ENCODE measurements around the gene TRIM33. TPM values are rescaled to one million over a fixed set of nuclear protein-coding genes. Genes with fewer than 3 reads are reported as not detected.

TRIM33 gene
- polyA plus RNA-seq, 1 of the 3 experiments (the other 2 are of a cell fraction) = 6.3 TPM

DNA sequence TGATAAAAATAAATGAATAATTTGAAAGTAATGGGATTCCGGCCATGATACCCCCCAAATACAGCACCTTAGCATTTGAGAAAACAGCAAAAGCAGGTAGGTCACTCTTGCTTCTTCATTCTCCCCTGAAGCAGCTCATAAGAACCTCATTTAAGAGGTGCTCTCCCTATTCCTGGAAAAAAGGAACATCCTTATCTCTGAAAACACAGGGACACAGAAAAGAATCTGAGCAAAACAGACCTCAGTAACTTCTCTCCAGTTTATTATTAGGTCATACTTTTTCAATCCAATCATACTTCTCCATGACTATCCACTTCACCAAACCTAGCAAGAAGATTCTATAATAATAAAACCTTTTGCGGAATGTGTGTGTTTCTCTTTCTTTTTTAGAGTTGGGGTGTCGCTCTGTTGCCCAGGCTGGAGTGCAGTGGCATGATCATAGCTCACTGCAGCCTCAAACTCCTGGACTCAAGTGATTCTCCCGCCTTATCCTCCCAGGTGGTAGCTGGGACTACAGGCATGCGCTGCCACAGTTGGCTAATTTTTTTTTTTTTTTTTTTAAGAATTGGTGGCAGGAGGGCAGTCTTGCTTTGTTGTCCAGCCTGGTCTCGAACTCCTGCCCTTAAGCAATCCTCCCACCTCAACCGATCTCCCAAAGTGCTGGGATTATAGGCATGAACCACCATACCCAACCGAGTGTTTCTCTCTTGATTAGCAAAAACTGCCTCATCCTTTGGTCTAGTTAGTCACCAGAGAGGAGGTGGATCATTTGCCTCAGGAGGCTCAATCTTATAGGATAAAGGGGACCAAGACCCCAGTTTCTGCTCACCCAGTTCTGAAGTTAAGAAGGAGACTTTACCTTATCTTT is 10.6 kb upstream of the TRIM33 start:
- TF ChIP-seq RCOR1 (IDR thresholded peaks at IDR 0.05; ENCODE audit: low read length) = no peak
- TF ChIP-seq TEAD4 (IDR thresholded peaks at IDR 0.05; ENCODE audit: borderline replicate concordance, insufficient read depth) = no peak
- TF ChIP-seq FOXM1 (IDR thresholded peaks at IDR 0.05; ENCODE audit: low read depth) = no peak
- TF ChIP-seq RFX5 (IDR thresholded peaks at IDR 0.05; ENCODE audit: low read length) = no peak
- no peak for TF ChIP-seq CTCF (IDR thresholded peaks at IDR 0.05)
- no peak for TF ChIP-seq CHD2 (IDR thresholded peaks at IDR 0.05; ENCODE audit: low read length, partially characterized antibody)
- no peak for TF ChIP-seq SMC3 (IDR thresholded peaks at IDR 0.05; ENCODE audit: low read depth, low read length)
- TF ChIP-seq, protein P1, sequence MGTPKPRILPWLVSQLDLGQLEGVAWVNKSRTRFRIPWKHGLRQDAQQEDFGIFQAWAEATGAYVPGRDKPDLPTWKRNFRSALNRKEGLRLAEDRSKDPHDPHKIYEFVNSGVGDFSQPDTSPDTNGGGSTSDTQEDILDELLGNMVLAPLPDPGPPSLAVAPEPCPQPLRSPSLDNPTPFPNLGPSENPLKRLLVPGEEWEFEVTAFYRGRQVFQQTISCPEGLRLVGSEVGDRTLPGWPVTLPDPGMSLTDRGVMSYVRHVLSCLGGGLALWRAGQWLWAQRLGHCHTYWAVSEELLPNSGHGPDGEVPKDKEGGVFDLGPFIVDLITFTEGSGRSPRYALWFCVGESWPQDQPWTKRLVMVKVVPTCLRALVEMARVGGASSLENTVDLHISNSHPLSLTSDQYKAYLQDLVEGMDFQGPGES (IDR thresholded peaks at IDR 0.05; ENCODE audit: low read depth, low read length) = no peak
- no peak for TF ChIP-seq TCF12 (IDR thresholded peaks at IDR 0.05)
- no peak for TF ChIP-seq YY1 (IDR thresholded peaks at IDR 0.05; ENCODE audit: low read depth)
- TF ChIP-seq ELF1 (IDR thresholded peaks at IDR 0.05) = no peak
- TF ChIP-seq MEF2A (IDR thresholded peaks at IDR 0.05; ENCODE audit: borderline replicate concordance, low read depth) = no peak
- TF ChIP-seq EP300 (IDR thresholded peaks at IDR 0.05; ENCODE audit: borderline replicate concordance in 1 of 2, low read depth in 1 of 2, low read length in 1 of 2) = no peak
- TF ChIP-seq MXI1 (IDR thresholded peaks at IDR 0.05; ENCODE audit: low read depth, low read length) = no peak
- Histone ChIP-seq H3K9ac (no peak overlapping the region), H3K4me3 (ENCODE audit: low read depth in 2 of 2, low read length in 1 of 2) (no peak overlapping the region), H3K27me3 (ENCODE audit: insufficient read depth) (no peaks in the 10 kb centered on the region), H3F3A (replicated peaks; ENCODE audit: insufficient read depth) (no peaks in the 10 kb centered on the region), H3K79me2 (ENCODE audit: insufficient read depth) (no peaks in the 10 kb centered on the region), H3K27ac (ENCODE audit: low read depth in 2 of 2, low read length in 1 of 2) (no peak overlapping the region), H3K36me3 (replicated peaks in 1 of 2; ENCODE audit: control insufficient read depth in 1 of 2, insufficient read depth in 2 of 2, low read length in 1 of 2) (no peaks in the 10 kb centered on the region), H3K4me2 (no peak overlapping the region), H2AFZ (ENCODE audit: low read depth) (no peak overlapping the region), H4K20me1 (ENCODE audit: insufficient read depth) (no peaks in the 10 kb centered on the region), H3K4me1 (ENCODE audit: control insufficient read depth in 1 of 2, insufficient read depth in 2 of 2, low read depth in 1 of 2, low read length in 1 of 2) (no peaks in the 10 kb centered on the region), H3K9me2 (no peaks in the 10 kb centered on the region), H3K9me3 (no peaks in the 10 kb centered on the region)
- WGBS (ENCODE audit: low lambda C conversion rate) = 65% methylated on average over 8 of the region's 8 CpGs
- ChIA-PET POLR2A (no interaction called here), CTCF (no interaction called here)
- DNase-seq = no peak

GRCh38 chr1:114517348-114517747 is 6.3 kb upstream of the TRIM33 start:
- POLR2A ChIA-PET = no interaction called here
- Histone ChIP-seq H3F3A (replicated peaks; ENCODE audit: insufficient read depth) (peaks cover 4% of the 10 kb centered on the region), H3K36me3 (replicated peaks in 1 of 2; ENCODE audit: control insufficient read depth in 1 of 2, insufficient read depth in 2 of 2, low read length in 1 of 2) (no peaks in the 10 kb centered on the region), H3K9me3 (no peaks in the 10 kb centered on the region), H3K4me1 (ENCODE audit: control insufficient read depth in 1 of 2, insufficient read depth in 2 of 2, low read depth in 1 of 2, low read length in 1 of 2) (no peaks in the 10 kb centered on the region; a peak in 1 of 4 replicates), H3K4me2 (no peak overlapping the region), H3K9me2 (no peaks in the 10 kb centered on the region), H4K20me1 (ENCODE audit: insufficient read depth) (no peaks in the 10 kb centered on the region), H3K4me3 (ENCODE audit: low read depth in 2 of 2, low read length in 1 of 2) (no peak overlapping the region), H2AFZ (ENCODE audit: low read depth) (no peak overlapping the region), H3K27ac (ENCODE audit: low read depth in 2 of 2, low read length in 1 of 2) (no peak overlapping the region), H3K9ac (no peak overlapping the region), H3K79me2 (ENCODE audit: insufficient read depth) (no peaks in the 10 kb centered on the region), H3K27me3 (ENCODE audit: insufficient read depth) (no peaks in the 10 kb centered on the region)
- CTCF ChIA-PET = no interaction called here
- TF ChIP-seq, protein P2, sequence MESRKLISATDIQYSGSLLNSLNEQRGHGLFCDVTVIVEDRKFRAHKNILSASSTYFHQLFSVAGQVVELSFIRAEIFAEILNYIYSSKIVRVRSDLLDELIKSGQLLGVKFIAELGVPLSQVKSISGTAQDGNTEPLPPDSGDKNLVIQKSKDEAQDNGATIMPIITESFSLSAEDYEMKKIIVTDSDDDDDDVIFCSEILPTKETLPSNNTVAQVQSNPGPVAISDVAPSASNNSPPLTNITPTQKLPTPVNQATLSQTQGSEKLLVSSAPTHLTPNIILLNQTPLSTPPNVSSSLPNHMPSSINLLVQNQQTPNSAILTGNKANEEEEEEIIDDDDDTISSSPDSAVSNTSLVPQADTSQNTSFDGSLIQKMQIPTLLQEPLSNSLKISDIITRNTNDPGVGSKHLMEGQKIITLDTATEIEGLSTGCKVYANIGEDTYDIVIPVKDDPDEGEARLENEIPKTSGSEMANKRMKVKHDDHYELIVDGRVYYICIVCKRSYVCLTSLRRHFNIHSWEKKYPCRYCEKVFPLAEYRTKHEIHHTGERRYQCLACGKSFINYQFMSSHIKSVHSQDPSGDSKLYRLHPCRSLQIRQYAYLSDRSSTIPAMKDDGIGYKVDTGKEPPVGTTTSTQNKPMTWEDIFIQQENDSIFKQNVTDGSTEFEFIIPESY (IDR thresholded peaks at IDR 0.05; ENCODE audit: borderline replicate concordance, low read depth) = no peak
- TF ChIP-seq EP300 (IDR thresholded peaks at IDR 0.05; ENCODE audit: borderline replicate concordance in 1 of 2, low read depth in 1 of 2, low read length in 1 of 2) (no peak), CHD2 (IDR thresholded peaks at IDR 0.05; ENCODE audit: low read length, partially characterized antibody) (no peak), NFIC (IDR thresholded peaks at IDR 0.05; ENCODE audit: borderline replicate concordance) (no peak), EZH2phosphoT487 (IDR thresholded peaks at IDR 0.05; ENCODE audit: borderline replicate concordance, low read depth) (no peak), POLR2AphosphoS5 (IDR thresholded peaks at IDR 0.05; ENCODE audit: low read depth, low read length) (no peak)
- 77% methylated on average over 2 of the region's 2 CpGs for WGBS (ENCODE audit: low lambda C conversion rate)
- no peak for DNase-seq
